NCI-H2196 (cell line): ENCODE results near the gene DYNAP.

Experiments used
- DNase-seq: peaks from one replicate; lab custom pipeline; 2025; ENCODE audit not compliant: unreplicated experiment; lab: John Stamatoyannopoulos, UW

Gene DYNAP

GRCh38 chr18:54630963-54631362, 39.9 kb downstream of the DYNAP start:
- DNase-seq: no peak

DNA sequence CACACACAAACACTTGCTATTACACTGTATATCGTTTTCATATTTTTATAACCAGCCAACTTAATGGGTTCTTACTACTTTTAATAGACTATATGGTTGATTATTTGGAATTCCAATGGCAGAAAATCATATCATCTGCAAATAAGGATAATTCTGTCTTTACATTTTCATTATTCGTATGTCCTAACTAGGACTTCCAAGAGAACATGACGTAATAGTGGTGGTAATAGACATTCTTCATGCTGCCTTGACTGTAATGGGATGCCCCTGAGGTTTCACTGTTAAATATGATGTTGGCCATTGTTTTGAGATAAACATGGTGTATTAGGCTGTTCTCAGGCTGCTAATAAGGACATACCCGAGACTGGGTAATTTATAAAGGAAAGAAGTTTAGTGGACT, 45.2 kb downstream of the DYNAP start:
- no peak for DNase-seq

DNA sequence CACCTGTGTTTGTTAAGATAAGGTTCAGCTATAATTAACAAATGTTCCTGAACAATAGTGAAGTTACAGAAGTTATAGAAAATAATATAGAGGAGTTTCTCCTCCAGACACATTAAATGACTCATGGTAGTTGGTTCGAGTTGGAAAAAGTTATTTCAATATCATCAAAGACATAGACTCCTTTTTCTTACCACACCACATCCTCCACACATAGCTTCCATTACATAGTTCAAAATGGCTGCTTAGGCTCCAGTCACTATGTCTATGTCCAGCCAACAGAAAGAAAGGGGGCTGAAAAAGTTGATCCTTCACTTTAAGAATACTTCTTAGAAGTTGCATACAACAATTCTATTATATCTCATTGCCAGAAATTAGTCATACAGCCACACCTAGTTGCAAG, 50.7 kb downstream of the DYNAP start:
- DNase-seq: no peak

- DNase-seq: no peak
Observed at GRCh38 chr18:54647176-54647575, 56.1 kb downstream of the DYNAP start.
